H1 (cell line): ENCODE data around the gene ME3. TPM values are rescaled to one million over a fixed set of nuclear protein-coding genes. Genes with fewer than 3 reads are reported as not detected.

Experiments
- CTBP2 ChIP-seq: IDR thresholded peaks from 2 replicates; pipeline ENCODE4 v1.7.0; 2011; ENCODE audit warnings: borderline replicate concordance, mild to moderate bottlenecking, moderate library complexity, mixed read lengths, low read length; ENCODE audit not compliant: insufficient read depth, insufficient read length
- JUN ChIP-seq: IDR thresholded peaks from 2 replicates; pipeline ENCODE4 v1.6.1; 2011; ENCODE audit warnings: low read depth, mild to moderate bottlenecking, improper control_type of control experiment, low read length
- RXRA ChIP-seq: IDR thresholded peaks from 2 replicates; pipeline ENCODE4 v1.6.1; 2011; ENCODE audit warnings: low read depth, mild to moderate bottlenecking, low read length, moderate library complexity; ENCODE audit not compliant: insufficient read depth
- polyA plus RNA-seq, 7 experiments: library from polyadenylated mRNA; depleted of rRNA in 3 of 7; stranded (reverse) in 5 of 7; unstranded in 2 of 7; fragments of >200 nt in 5 of 7; fragments of 200-250 nt in 2 of 7; gene quantifications; 1 replicate in 5 of 7; 2 replicates in 1 of 7; 4 replicates in 1 of 7; pipeline versions ENCODE4 v1.2.1 to v1.2.3, GENCODE V29; 2011 to 2013; ENCODE audit warnings: missing spikeins in 2 of 7, mixed read lengths in 2 of 7
- total RNA-seq: library from RNA; stranded (reverse); fragmentation: NEBNext Ultra II Directional; extraction: Animal tissue kit (Norgen Biotek cat#: 25700); gene quantifications from 2 replicates; pipeline ENCODE4 v1.2.1, GENCODE V29; 2021

ME3 gene
- total and polyA plus RNA-seq, 2 of the 8 experiments (the other 6 are each of a cell fraction or from before 2014, with no cell fraction given): 1.5 to 2.8 TPM

DNA sequence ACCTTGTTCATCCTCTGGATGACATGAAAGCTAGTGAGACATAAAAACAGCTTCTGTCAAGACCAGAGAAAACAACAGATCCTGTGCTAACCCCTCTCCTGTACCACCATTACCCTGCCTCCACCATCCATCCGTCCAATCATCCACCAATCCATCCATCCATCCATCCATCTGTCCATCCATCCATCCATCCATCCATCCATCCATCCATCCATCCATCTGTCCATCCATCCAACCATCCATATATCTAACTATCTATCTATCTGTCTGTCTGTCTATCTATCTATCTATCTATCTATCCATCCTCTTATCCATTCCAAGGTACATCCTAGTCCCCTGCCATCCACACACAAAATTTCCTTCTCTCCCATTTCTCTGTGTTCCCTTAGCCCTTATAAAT lies 46.6 kb upstream of the ME3 start (continued):
- TF ChIP-seq JUN (no peak), RXRA (no peak), CTBP2 (no peak)
